ENCODE data around the gene MMP28.
A peak's percentile ranks its signal among the peaks of the same experiment; 100 is the strongest.

MMP28 gene

GRCh38 chr17:35821308-35821707 is 25.9 kb upstream of the MMP28 start:
- Histone ChIP-seq H3K4me3 (ENCODE audit: insufficient read length, low read depth) (no peak overlapping the region), H3K9ac (ENCODE audit: insufficient read length, low read depth) (no peak overlapping the region), H3K36me3 (ENCODE audit: insufficient read depth, insufficient read length, low read length) (peaks cover 83% of the 10 kb centered on the region), H3K27me3 (ENCODE audit: insufficient read depth, insufficient read length) (no peaks in the 10 kb centered on the region), H3K9me3 (ENCODE audit: insufficient read depth, low read length) (no peaks in the 10 kb centered on the region), H3K4me1 (ENCODE audit: insufficient read depth, insufficient read length) (no peaks in the 10 kb centered on the region)
- no peak for TF ChIP-seq ZNF274 (IDR thresholded peaks at IDR 0.05; ENCODE audit: low read depth, low read length)
- no peak for TF ChIP-seq SUZ12 (IDR thresholded peaks at IDR 0.05; ENCODE audit: extremely low read depth, insufficient read depth, insufficient read length)
- DNase-seq (ENCODE audit: low read depth, low spot score), result no peak

- TF ChIP-seq YY1 (IDR thresholded peaks at IDR 0.05; ENCODE audit: insufficient read depth, insufficient read length), result no peak
- no peak for TF ChIP-seq ZNF274 (IDR thresholded peaks at IDR 0.05; ENCODE audit: low read depth, low read length)
- TF ChIP-seq SUZ12 (IDR thresholded peaks at IDR 0.05; ENCODE audit: extremely low read depth, insufficient read depth, insufficient read length), result no peak
- H3K36me3 ChIP-seq (ENCODE audit: insufficient read depth, insufficient read length, low read length), result peaks cover 78% of the 10 kb centered on the region
These were observed 24.0 kb upstream of the MMP28 start for GRCh38 chr17:35819455-35819854.

GRCh38 chr17:35817196-35817595 is 21.8 kb upstream of the MMP28 start:
- TF ChIP-seq SUZ12 (IDR thresholded peaks at IDR 0.05; ENCODE audit: extremely low read depth, insufficient read depth, insufficient read length) (no peak), ZNF274 (IDR thresholded peaks at IDR 0.05; ENCODE audit: low read depth, low read length) (no peak), YY1 (IDR thresholded peaks at IDR 0.05; ENCODE audit: insufficient read depth, insufficient read length) (no peak)
- no peaks in the 10 kb centered on the region for H3K4me1 ChIP-seq (ENCODE audit: insufficient read depth, insufficient read length)
- H3K4me3 ChIP-seq (ENCODE audit: insufficient read length, low read depth), result no peak overlapping the region
- no peaks in the 10 kb centered on the region for H3K27me3 ChIP-seq (ENCODE audit: insufficient read depth, insufficient read length)
- no peak overlapping the region for H3K9ac ChIP-seq (ENCODE audit: insufficient read length, low read depth)
- peaks cover 65% of the 10 kb centered on the region for H3K36me3 ChIP-seq (ENCODE audit: insufficient read depth, insufficient read length, low read length)
- no peak for DNase-seq (ENCODE audit: low read depth, low spot score)
- no peaks in the 10 kb centered on the region for H3K9me3 ChIP-seq (ENCODE audit: insufficient read depth, low read length)

More at GRCh38 chr17:35819455-35819854, 24.0 kb upstream of the MMP28 start:
- Histone ChIP-seq H3K4me3 (ENCODE audit: insufficient read length, low read depth) (no peak overlapping the region), H3K9me3 (ENCODE audit: insufficient read depth, low read length) (no peaks in the 10 kb centered on the region), H3K4me1 (ENCODE audit: insufficient read depth, insufficient read length) (no peaks in the 10 kb centered on the region), H3K27me3 (ENCODE audit: insufficient read depth, insufficient read length) (no peaks in the 10 kb centered on the region), H3K9ac (ENCODE audit: insufficient read length, low read depth) (no peak overlapping the region)
- no peak for DNase-seq (ENCODE audit: low read depth, low spot score)

- DNase-seq (ENCODE audit: low read depth, low spot score), result no peak
- Histone ChIP-seq H3K36me3 (ENCODE audit: insufficient read depth, insufficient read length, low read length) (peaks cover 69% of the 10 kb centered on the region), H3K9me3 (ENCODE audit: insufficient read depth, low read length) (no peaks in the 10 kb centered on the region), H3K4me1 (ENCODE audit: insufficient read depth, insufficient read length) (no peaks in the 10 kb centered on the region), H3K4me3 (ENCODE audit: insufficient read length, low read depth) (no peak overlapping the region), H3K9ac (ENCODE audit: insufficient read length, low read depth) (no peak overlapping the region), H3K27me3 (ENCODE audit: insufficient read depth, insufficient read length) (no peaks in the 10 kb centered on the region)
- TF ChIP-seq ZNF274 (IDR thresholded peaks at IDR 0.05; ENCODE audit: low read depth, low read length) (no peak), YY1 (IDR thresholded peaks at IDR 0.05; ENCODE audit: insufficient read depth, insufficient read length) (no peak), SUZ12 (IDR thresholded peaks at IDR 0.05; ENCODE audit: extremely low read depth, insufficient read depth, insufficient read length) (no peak)
These were observed 21.3 kb upstream of the MMP28 start for GRCh38 chr17:35816723-35817122.

- Histone ChIP-seq H3K9ac (ENCODE audit: insufficient read length, low read depth) (no peak overlapping the region), H3K27me3 (ENCODE audit: insufficient read depth, insufficient read length) (no peaks in the 10 kb centered on the region), H3K4me1 (ENCODE audit: insufficient read depth, insufficient read length) (no peaks in the 10 kb centered on the region), H3K4me3 (ENCODE audit: insufficient read length, low read depth) (no peak overlapping the region), H3K9me3 (ENCODE audit: insufficient read depth, low read length) (no peaks in the 10 kb centered on the region), H3K36me3 (ENCODE audit: insufficient read depth, insufficient read length, low read length) (peaks cover 40% of the 10 kb centered on the region)
- TF ChIP-seq SUZ12 (IDR thresholded peaks at IDR 0.05; ENCODE audit: extremely low read depth, insufficient read depth, insufficient read length) (no peak), ZNF274 (IDR thresholded peaks at IDR 0.05; ENCODE audit: low read depth, low read length) (no peak)
- DNase-seq (ENCODE audit: low read depth, low spot score), result no peak
These were observed 17.0 kb upstream of the MMP28 start for GRCh38 chr17:35812456-35812855.

- Histone ChIP-seq H3K27me3 (ENCODE audit: insufficient read depth, insufficient read length) (no peaks in the 10 kb centered on the region), H3K9ac (ENCODE audit: insufficient read length, low read depth) (no peak overlapping the region), H3K9me3 (ENCODE audit: insufficient read depth, low read length) (no peaks in the 10 kb centered on the region), H3K4me1 (ENCODE audit: insufficient read depth, insufficient read length) (no peaks in the 10 kb centered on the region), H3K36me3 (ENCODE audit: insufficient read depth, insufficient read length, low read length) (peaks cover 33% of the 10 kb centered on the region), H3K4me3 (ENCODE audit: insufficient read length, low read depth) (no peak overlapping the region)
- no peak for TF ChIP-seq YY1 (IDR thresholded peaks at IDR 0.05; ENCODE audit: insufficient read depth, insufficient read length)
- TF ChIP-seq ZNF274 (IDR thresholded peaks at IDR 0.05; ENCODE audit: low read depth, low read length), result no peak
- TF ChIP-seq SUZ12 (IDR thresholded peaks at IDR 0.05; ENCODE audit: extremely low read depth, insufficient read depth, insufficient read length), result no peak
- DNase-seq (ENCODE audit: low read depth, low spot score), result no peak
These were observed 16.3 kb upstream of the MMP28 start for GRCh38 chr17:35811759-35812158.

- Histone ChIP-seq H3K27me3 (ENCODE audit: insufficient read depth, insufficient read length) (no peaks in the 10 kb centered on the region), H3K4me3 (ENCODE audit: insufficient read length, low read depth) (peak overlapping the region; percentile 95), H3K36me3 (ENCODE audit: insufficient read depth, insufficient read length, low read length) (peaks cover 21% of the 10 kb centered on the region), H3K9ac (ENCODE audit: insufficient read length, low read depth) (peak overlapping the region; percentile 98), H3K4me1 (ENCODE audit: insufficient read depth, insufficient read length) (no peaks in the 10 kb centered on the region), H3K9me3 (ENCODE audit: insufficient read depth, low read length) (no peaks in the 10 kb centered on the region)
- DNase-seq (ENCODE audit: low read depth, low spot score), result no peak
- no peak for TF ChIP-seq ZNF274 (IDR thresholded peaks at IDR 0.05; ENCODE audit: low read depth, low read length)
- TF ChIP-seq YY1 (IDR thresholded peaks at IDR 0.05; ENCODE audit: insufficient read depth, insufficient read length), result no peak
These were observed 14.5 kb upstream of the MMP28 start for GRCh38 chr17:35809855-35810461.

Data from NT2/D1 (cell line).